NCI-H345 treated with DMSO at 0.1 percent for 48 hours (cell line): ENCODE data around the gene CX3CR1.
A peak's percentile ranks its signal among the peaks of the same experiment; 100 is the strongest.

Experiments
- DNase-seq: peaks from one replicate; lab custom pipeline; 2025; ENCODE audit not compliant: unreplicated experiment; lab: John Stamatoyannopoulos, UW

The CX3CR1 gene

GRCh38 chr3:39292961-39293360 is 13.1 kb upstream of the CX3CR1 start:
- no peak for DNase-seq

GRCh38 chr3:39291903-39292329 is 12.1 kb upstream of the CX3CR1 start:
- peak; percentile 15 for DNase-seq

GRCh38 chr3:39290255-39290654 is 10.4 kb upstream of the CX3CR1 start:
- no peak for DNase-seq

- no peak for DNase-seq
Measured at GRCh38 chr3:39289107-39289506, 9.3 kb upstream of the CX3CR1 start.

- peak; percentile 11 for DNase-seq
Measured at GRCh38 chr3:39288300-39288808, 8.5 kb upstream of the CX3CR1 start.

GRCh38 chr3:39287216-39288164 is 7.7 kb upstream of the CX3CR1 start:
- DNase-seq: no peak

- DNase-seq: no peak
Measured at GRCh38 chr3:39286771-39287170, 6.9 kb upstream of the CX3CR1 start.

GRCh38 chr3:39285332-39285731 is 5.5 kb upstream of the CX3CR1 start:
- DNase-seq: no peak

- no peak for DNase-seq
Measured at GRCh38 chr3:39284457-39284881, 4.6 kb upstream of the CX3CR1 start.

- no peak for DNase-seq
Measured at GRCh38 chr3:39282057-39282456, 2.2 kb upstream of the CX3CR1 start.

GRCh38 chr3:39281533-39281932 is 1.7 kb upstream of the CX3CR1 start:
- no peak for DNase-seq

GRCh38 chr3:39280571-39280970 is 735 bp upstream of the CX3CR1 start:
- DNase-seq: no peak

- DNase-seq: no peak
Measured at GRCh38 chr3:39278616-39278935, 1.3 kb downstream of the CX3CR1 start.

- DNase-seq: no peak
Measured at GRCh38 chr3:39277893-39278615, 1.8 kb downstream of the CX3CR1 start.

GRCh38 chr3:39276746-39277145 is 3.1 kb downstream of the CX3CR1 start:
- DNase-seq: no peak

GRCh38 chr3:39275963-39276593 is 3.8 kb downstream of the CX3CR1 start:
- DNase-seq: no peak

- DNase-seq: no peak
Measured at GRCh38 chr3:39275052-39275451, 4.8 kb downstream of the CX3CR1 start.

- DNase-seq: no peak
Measured at GRCh38 chr3:39273119-39273518, 6.7 kb downstream of the CX3CR1 start.

- DNase-seq: no peak
Measured at GRCh38 chr3:39272191-39272590, 7.6 kb downstream of the CX3CR1 start.

- DNase-seq: no peak
Measured at GRCh38 chr3:39271363-39271914, 8.4 kb downstream of the CX3CR1 start.

- no peak for DNase-seq
Measured at GRCh38 chr3:39269528-39269927, 10.3 kb downstream of the CX3CR1 start.
